IgD-negative memory B cell (primary cell): ENCODE data around the gene INPP5F. TPM values are rescaled to one million over a fixed set of nuclear protein-coding genes. Genes with fewer than 3 reads are reported as not detected.

ENCODE experiments used
- H3K27ac Mint-ChIP-seq, 3 donors: one replicate each; pipeline ENCODE4 v1.8.0; 2020 to 2022; ENCODE audit warnings: mild to moderate bottlenecking in 3 of 3, mixed read lengths in 3 of 3, moderate library complexity in 1 of 3
- H3K27me3 Mint-ChIP-seq: one replicate; pipeline ENCODE4 v1.8.0; 2021; ENCODE audit warnings: mixed read lengths
- H3K36me3 Mint-ChIP-seq: one replicate; pipeline ENCODE4 v1.8.0; 2020; ENCODE audit warnings: mild to moderate bottlenecking, mixed read lengths
- H3K4me1 Mint-ChIP-seq, 3 donors: one replicate each; pipeline ENCODE4 v1.8.0; 2020 to 2022; ENCODE audit warnings: mixed read lengths in 3 of 3, mild to moderate bottlenecking in 1 of 3
- H3K4me3 Mint-ChIP-seq, 4 donors: one replicate each; pipeline ENCODE4 v1.8.0; 2020 to 2022; ENCODE audit warnings: mild to moderate bottlenecking in 4 of 4, mixed read lengths in 4 of 4, moderate library complexity in 3 of 4
- H3K9me3 Mint-ChIP-seq, 3 donors: one replicate each; pipeline ENCODE4 v1.8.0; 2020 to 2021; ENCODE audit warnings: mixed read lengths in 3 of 3, mild to moderate bottlenecking in 1 of 3
- polyA plus RNA-seq: library from polyadenylated mRNA; unstranded; fragments of 300-500 nt; fragmentation: Illumina TruSeq; gene quantifications from one replicate; pipeline ENCODE4 v1.2.3, GENCODE V29; 2021

INPP5F gene
- polyA plus RNA-seq, 1 donor from 2014 or later = 12.0 TPM

DNA sequence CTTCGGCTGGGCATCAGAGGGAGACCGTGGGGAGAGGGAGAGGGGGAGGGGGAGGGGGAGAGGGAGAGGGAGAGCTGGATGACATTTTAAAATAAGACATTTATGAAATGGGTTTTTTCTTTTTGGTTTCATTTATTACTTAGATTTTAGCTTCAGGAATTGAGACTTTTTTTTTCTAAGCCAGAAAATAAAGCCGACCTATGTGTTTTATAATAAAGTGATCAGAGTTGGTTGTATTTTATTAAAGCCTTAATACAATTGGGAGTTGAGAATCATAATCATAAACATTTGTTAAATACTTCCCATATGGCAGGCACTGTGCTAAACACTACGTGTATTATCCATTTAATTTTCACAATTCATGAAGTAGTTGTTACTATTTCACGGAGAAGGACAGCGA is 70.2 kb downstream of the INPP5F start:
- Mint-ChIP-seq H3K4me3 (no peak overlapping the region), H3K27me3 (no peaks in the 10 kb centered on the region), H3K27ac (no peak overlapping the region), H3K9me3 (no peaks in the 10 kb centered on the region), H3K36me3 (peaks cover 3% of the 10 kb centered on the region), H3K4me1 (peaks cover 1 to 9% (median 3%) of the 10 kb centered on the region in 3 donors)

DNA sequence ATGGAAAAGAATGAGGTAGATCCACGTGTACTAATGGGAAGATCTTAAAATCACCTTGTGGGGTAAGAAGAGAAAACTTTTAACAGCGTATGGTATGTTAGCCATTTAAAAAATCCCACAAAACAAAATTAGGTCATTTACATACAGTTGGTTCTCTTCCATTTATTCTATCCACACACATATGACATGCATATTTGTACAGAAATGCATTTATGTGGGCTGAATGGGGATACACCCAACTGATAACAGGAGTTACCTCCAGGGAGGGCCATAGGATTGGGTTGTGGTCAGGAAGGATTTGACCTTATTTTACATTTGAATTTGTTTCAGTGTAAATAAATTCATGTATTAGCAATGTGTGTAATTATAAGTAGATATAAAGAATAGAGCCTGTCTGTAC is 75.3 kb downstream of the INPP5F start:
- H3K4me3 Mint-ChIP-seq = no peak overlapping the region
- no peak overlapping the region for H3K27ac Mint-ChIP-seq
- H3K9me3 Mint-ChIP-seq = no peaks in the 10 kb centered on the region
- no peaks in the 10 kb centered on the region for H3K27me3 Mint-ChIP-seq
- peaks cover 3% of the 10 kb centered on the region for H3K36me3 Mint-ChIP-seq
- peaks cover 6 to 17% (median 14%) of the 10 kb centered on the region in 3 donors for H3K4me1 Mint-ChIP-seq

DNA sequence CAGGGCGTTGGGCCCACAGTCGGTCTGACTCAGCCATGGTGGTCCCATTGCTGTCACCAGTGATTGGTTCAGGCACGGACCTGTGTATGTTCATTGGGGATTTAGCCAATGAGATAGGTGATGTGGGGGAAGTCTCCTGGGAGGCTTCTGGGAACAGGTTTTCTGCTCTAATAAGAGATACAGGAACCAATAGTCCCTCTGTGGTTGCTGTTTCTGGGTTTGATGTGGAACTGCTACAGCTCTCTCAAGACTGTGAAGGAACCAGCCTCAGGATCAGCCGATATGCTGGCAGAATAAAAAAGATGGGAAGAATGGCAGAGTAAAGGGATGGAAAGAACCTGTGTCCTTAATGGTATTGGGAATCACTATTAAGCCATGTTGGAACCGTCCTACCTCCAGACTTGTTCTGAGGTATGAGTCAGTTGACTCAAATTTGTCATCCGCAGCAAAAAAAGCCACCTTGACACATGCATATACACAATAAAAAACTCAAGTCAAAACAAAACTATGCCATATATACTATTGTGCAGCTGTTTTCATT is 76.2 kb downstream of the INPP5F start:
- no peak overlapping the region for H3K4me3 Mint-ChIP-seq
- no peaks in the 10 kb centered on the region for H3K27me3 Mint-ChIP-seq
- peaks cover 6 to 17% (median 14%) of the 10 kb centered on the region in 3 donors for H3K4me1 Mint-ChIP-seq
- H3K36me3 Mint-ChIP-seq = peaks cover 3% of the 10 kb centered on the region
- H3K27ac Mint-ChIP-seq = no peak overlapping the region
- H3K9me3 Mint-ChIP-seq = no peaks in the 10 kb centered on the region

DNA sequence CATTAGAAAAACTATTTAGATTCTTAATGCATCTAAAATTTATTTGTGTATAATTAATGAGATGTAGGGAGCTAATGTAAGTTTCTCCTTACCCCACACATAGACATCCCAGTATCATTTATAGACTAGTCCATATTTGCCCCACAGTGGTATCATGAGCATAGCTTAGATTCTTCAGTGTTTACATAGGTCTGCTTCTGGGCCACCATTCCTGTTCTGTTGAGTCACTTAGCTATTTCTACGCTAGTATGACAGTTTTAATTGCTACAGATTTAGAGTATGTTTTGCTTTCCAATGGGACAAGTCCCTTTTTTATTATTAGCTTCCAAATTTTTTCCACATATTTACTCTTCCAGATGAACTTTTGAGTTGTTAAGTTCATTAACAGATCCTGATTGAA is 77.4 kb downstream of the INPP5F start:
- H3K27ac Mint-ChIP-seq = no peak overlapping the region
- peaks cover 9 to 17% (median 15%) of the 10 kb centered on the region in 3 donors for H3K4me1 Mint-ChIP-seq
- no peaks in the 10 kb centered on the region for H3K27me3 Mint-ChIP-seq
- H3K36me3 Mint-ChIP-seq = no peaks in the 10 kb centered on the region
- H3K9me3 Mint-ChIP-seq = no peaks in the 10 kb centered on the region
- H3K4me3 Mint-ChIP-seq = no peak overlapping the region

DNA sequence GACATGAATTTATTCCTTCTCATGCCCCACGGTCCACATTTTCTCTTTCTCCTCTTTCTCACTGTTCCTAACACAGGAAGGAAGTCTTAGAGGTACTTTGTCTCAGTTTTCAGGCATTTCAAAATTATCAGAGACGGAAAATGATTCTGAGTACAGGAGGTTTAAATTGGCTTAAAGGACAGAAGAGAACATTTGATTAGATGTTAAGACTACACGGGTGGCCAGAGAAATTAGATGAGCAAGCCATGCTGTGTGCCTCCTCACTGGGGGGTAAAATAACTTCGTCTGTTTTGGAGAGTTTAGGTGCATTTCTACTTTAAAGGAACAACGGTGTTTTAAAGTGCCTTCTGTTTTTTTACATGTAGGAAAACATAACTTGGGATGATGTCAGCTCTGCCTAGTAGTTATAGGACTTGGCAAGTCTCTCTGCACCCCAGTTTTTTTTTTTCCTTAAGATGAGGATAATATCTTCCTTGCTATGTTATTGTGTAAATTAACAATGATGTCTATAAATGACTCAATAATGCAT is 79.9 kb downstream of the INPP5F start:
- Mint-ChIP-seq H3K27me3 (no peaks in the 10 kb centered on the region), H3K4me1 (peaks cover 11 to 15% (median 11%) of the 10 kb centered on the region in 3 donors), H3K27ac (no peak overlapping the region), H3K9me3 (no peaks in the 10 kb centered on the region), H3K4me3 (no peak overlapping the region), H3K36me3 (peaks cover 1% of the 10 kb centered on the region)

DNA sequence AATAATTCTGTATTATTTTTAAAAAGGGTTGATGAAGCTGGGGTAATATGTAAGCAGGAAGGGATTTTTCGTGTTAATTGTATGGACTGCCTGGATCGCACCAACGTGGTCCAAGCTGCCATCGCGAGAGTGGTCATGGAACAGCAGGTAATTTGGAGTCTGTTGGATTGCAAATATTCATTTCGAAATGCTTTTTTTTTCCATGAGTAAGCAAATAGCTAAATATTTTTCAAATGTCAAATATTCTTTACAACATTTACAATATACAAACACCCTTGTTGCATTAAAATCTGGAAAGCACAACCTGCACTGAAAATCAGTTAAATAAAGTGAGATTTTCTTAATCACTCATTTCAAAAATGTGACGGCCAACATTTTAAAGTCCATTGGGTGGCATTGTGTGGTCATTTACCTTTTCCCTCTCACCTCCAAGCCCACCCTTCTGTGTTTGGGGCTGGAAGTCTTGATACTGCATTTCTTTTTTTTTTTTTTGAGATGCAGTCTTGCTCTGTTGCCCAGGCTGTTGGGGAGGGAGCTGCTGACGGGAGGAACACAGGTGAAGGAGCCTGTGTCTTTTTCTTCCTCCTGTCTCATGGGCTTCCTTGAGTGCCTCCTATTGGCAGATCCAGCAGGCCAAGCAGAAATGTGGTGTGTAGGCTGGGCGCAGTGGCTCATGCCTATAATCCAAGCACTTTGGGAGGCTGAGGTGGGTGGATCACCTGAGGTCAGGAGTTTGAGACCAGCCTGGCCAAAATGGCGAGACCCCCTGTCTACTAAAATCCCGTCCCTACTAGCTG is 80.7 kb downstream of the INPP5F start:
- no peak overlapping the region for H3K27ac Mint-ChIP-seq
- H3K36me3 Mint-ChIP-seq = peaks cover 1% of the 10 kb centered on the region
- H3K4me1 Mint-ChIP-seq = peaks cover 6 to 10% (median 8%) of the 10 kb centered on the region in 3 donors
- no peak overlapping the region for H3K4me3 Mint-ChIP-seq
- no peaks in the 10 kb centered on the region for H3K9me3 Mint-ChIP-seq
- H3K27me3 Mint-ChIP-seq = no peaks in the 10 kb centered on the region

DNA sequence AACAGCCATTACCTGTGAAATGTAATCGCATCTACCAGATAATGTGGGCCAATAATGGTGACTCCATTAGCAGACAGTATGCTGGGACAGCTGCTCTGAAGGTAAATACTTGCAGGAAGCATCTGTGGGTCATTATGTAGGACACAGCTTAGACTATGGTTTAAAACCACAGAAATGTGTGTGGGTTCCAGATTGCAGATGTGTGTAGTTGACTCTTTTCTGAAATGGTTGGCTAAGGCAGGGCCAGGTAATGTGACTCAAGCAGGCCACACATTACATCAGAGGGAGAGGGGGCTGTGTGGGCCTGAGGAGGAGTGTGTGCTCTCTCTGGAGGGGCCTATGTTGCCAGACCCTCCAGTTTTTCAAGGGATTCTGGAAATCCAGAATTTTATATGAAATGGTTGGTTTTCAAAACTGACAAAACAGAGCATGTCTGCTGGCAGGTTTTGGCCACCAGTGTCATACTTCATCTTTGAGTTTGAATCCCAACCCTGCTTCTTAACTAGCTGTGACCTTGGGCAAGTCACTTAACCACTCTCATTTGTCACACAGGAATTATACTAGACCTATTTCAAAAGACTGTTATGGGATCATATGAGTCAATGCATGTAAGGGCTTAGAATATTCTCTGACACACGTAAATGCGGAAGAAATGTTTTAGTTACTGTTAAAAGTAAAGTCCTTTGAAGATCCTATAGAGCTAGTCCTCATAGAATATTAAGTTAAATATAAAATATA is 82.3 kb downstream of the INPP5F start:
- Mint-ChIP-seq H3K27me3 (no peaks in the 10 kb centered on the region), H3K4me3 (no peak overlapping the region), H3K9me3 (no peaks in the 10 kb centered on the region)

DNA sequence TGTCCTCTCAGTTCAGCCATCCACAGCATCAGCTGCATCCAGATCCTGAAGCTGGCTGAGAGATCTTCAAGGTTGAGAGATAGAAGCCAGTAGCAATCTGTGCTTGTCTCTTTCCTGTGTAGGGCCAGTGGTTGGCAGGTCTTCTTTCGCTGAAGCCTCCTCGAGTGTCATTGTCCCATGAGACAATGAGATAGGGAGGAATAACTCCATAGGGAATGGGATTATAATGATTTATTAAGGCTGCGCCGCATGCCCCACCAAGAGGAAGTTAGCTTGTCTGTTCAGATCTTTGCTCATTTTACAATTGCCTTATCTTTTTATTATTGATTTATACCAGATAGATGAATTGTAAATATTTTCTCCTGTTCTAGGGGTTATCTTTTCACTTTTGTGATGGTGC is 85.3 kb downstream of the INPP5F start:
- Mint-ChIP-seq H3K9me3 (no peaks in the 10 kb centered on the region), H3K4me1 (peaks cover 2 to 8% (median 8%) of the 10 kb centered on the region in 3 donors), H3K4me3 (no peak overlapping the region), H3K36me3 (peaks cover 1% of the 10 kb centered on the region), H3K27ac (no peak overlapping the region), H3K27me3 (no peaks in the 10 kb centered on the region)

More for the DNA sequence above, 82.3 kb downstream of the INPP5F start:
- Mint-ChIP-seq H3K36me3 (peaks cover 1% of the 10 kb centered on the region), H3K27ac (no peak overlapping the region), H3K4me1 (peaks cover 2 to 5% (median 3%) of the 10 kb centered on the region in 3 donors)

DNA sequence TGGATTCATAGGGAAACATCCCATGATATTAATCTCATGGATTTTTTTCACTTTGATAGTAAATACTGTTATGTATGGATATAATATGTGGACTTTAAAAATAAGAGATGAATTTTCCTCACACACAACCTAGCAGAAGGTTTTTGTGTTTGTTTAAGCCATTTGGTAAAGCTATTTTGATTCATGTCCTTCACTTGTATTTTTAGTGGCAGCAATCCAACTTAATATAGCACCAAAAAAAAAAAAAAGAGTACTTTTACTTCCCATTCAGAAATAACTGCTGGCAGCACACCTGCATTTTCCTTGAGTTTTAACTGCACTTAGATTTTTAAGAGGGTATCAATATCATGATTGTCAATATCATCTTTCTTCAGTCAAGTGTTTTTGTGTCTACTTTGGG is 86.8 kb downstream of the INPP5F start:
- Mint-ChIP-seq H3K4me1 (peaks cover 2 to 17% (median 8%) of the 10 kb centered on the region in 3 donors), H3K27ac (no peak overlapping the region), H3K4me3 (no peak overlapping the region), H3K27me3 (no peaks in the 10 kb centered on the region), H3K36me3 (peaks cover 4% of the 10 kb centered on the region), H3K9me3 (no peaks in the 10 kb centered on the region)

DNA sequence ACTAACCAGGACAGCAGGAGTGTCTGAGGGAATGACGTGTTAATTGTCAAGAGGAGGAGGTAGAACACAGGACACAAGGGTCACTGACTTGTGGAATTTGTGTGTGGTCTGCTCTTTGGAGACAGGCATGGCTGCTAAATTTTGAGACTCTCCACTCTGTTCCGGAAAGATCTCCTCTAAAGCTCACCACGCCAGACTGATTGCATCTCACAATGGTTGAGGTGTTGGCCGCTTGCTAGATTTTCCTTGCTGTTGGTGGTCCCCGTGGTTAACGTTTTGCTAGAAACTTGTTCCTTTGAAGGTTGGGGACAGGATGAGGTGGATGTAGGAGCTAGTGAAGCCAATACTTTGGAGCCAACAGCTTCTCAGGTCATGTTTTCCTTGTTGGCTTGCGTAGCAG is 89.8 kb downstream of the INPP5F start:
- H3K27ac Mint-ChIP-seq = no peak overlapping the region
- H3K27me3 Mint-ChIP-seq = no peaks in the 10 kb centered on the region
- peaks cover 0 to 17% (median 4%) of the 10 kb centered on the region in 3 donors for H3K4me1 Mint-ChIP-seq
- H3K9me3 Mint-ChIP-seq = peaks cover 0 to 2% (median 0%) of the 10 kb centered on the region in 3 donors
- H3K4me3 Mint-ChIP-seq = no peak overlapping the region
- H3K36me3 Mint-ChIP-seq = peaks cover 4% of the 10 kb centered on the region

DNA sequence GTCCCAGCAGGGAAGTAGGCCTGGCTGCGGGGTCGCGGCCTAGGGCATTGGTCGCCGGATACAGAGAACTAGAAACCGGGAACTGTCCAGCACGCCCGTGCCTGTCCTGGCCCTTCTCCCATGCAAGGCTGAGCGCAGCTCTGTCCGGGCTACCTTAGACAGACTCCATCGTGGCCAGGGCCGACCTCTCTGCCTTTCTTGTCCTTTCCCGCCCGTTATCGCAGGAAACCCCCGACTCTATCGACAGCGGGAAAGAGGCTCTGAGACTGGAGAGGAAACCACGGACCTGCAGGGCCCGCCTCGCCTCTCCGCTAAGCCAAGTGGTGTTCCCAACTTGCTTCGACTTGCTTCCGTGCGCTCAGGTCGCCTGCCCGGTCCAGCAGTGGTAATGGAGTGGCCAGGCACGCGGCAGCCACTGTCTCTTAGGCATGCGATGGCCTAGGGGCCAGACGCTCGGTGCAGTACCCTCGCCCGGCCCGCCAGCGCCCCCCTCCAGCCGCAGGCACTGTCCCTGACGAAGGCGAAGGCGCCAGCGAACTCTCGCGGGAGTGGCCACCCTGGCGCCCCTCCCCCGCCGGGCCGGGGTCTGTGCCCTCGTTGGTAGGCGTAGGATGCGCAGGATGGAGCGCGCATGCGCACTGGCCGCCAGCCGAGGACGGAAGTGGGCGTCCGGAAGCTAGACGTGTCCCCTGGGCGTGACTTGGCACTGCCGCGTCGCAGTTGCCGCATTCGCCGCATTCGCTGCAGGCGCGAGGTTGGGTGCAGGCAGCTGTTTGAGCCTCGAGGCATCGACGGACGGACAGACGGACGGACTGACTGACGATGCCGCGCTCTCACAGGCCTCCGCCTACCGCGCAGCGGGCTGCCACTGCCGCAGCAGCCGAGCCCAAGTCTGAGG is 92.4 kb downstream of the INPP5F start:
- no peaks in the 10 kb centered on the region for H3K27me3 Mint-ChIP-seq
- peaks cover 0 to 2% (median 0%) of the 10 kb centered on the region in 3 donors for H3K9me3 Mint-ChIP-seq
- no peak overlapping the region for H3K27ac Mint-ChIP-seq
- peak overlapping the region in 1 of 4 donors; percentile 22 for H3K4me3 Mint-ChIP-seq
- peaks cover 0 to 13% (median 4%) of the 10 kb centered on the region in 3 donors for H3K4me1 Mint-ChIP-seq
- H3K36me3 Mint-ChIP-seq = peaks cover 4% of the 10 kb centered on the region

DNA sequence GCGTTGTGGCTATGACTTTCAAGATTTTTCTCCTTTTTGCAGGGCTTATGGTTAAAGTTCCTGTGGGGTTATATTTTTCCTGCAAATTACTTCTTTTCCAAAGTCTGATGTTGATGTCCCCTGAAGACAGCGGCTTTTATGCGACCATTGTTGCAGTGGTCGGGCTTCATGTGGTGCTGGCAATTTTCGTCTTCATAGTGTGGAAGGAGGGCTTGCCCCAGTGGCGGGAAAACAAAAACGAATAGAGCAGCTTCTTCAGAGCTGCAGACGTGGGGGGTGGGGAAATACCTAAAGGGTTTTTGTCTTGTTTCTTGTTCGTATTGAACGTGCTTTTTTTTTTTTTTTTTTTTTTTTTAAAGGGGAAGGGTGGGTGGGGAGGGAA is 93.0 kb downstream of the INPP5F start:
- no peak overlapping the region for H3K27ac Mint-ChIP-seq
- H3K4me1 Mint-ChIP-seq = peaks cover 0 to 13% (median 4%) of the 10 kb centered on the region in 3 donors
- H3K36me3 Mint-ChIP-seq = peaks cover 4% of the 10 kb centered on the region
- H3K4me3 Mint-ChIP-seq = peak overlapping the region in 1 of 4 donors; percentile 9
- no peaks in the 10 kb centered on the region for H3K27me3 Mint-ChIP-seq
- H3K9me3 Mint-ChIP-seq = peaks cover 0 to 2% (median 0%) of the 10 kb centered on the region in 3 donors

DNA sequence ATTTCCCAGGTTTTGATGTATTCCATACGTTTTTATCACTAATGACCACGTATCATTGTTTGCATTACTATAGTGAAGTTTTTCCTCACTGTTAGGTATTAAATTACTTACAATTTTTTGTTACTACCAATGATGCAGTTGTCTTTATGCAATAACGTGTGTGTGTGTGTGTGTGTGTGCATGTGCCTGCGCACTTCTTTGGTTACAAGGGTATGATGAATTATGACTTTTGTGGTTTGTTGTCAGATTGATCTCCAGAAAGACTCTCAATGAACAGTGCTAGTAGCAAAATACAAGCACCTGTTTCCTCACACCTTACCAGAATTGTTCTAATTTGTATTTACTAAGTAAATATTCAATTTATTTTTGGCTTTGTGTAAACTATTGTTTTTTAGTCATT is 95.3 kb downstream of the INPP5F start:
- H3K4me1 Mint-ChIP-seq = peaks cover 0 to 9% (median 0%) of the 10 kb centered on the region in 3 donors
- H3K27ac Mint-ChIP-seq = no peak overlapping the region
- H3K36me3 Mint-ChIP-seq = peaks cover 4% of the 10 kb centered on the region
- no peak overlapping the region for H3K4me3 Mint-ChIP-seq
- H3K9me3 Mint-ChIP-seq = peaks cover 0 to 2% (median 0%) of the 10 kb centered on the region in 3 donors
- no peaks in the 10 kb centered on the region for H3K27me3 Mint-ChIP-seq

DNA sequence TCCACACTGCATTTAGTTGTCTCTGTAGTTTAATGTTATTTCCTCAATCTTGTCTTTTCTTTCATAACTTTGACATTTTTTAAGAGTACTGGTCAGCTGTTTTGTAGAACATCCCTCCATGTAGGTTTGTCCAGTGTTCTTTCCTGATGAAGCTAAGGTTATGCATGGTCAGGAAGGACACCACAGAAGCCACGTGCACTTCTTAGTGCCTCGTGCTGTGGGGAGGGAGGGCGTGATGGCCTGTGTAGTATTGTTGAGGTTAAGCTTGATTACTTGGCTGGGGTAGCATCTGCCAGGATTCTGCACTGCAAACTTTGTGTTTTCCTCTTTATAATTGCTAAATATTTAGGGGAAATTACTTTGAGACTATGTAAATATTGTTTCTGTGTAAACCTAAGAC is 98.4 kb downstream of the INPP5F start:
- Mint-ChIP-seq H3K4me3 (no peak overlapping the region), H3K9me3 (peaks cover 0 to 2% (median 0%) of the 10 kb centered on the region in 3 donors), H3K27ac (peak overlapping the region in 1 of 3 donors; percentile 56), H3K27me3 (no peaks in the 10 kb centered on the region), H3K4me1 (no peaks in the 10 kb centered on the region), H3K36me3 (no peaks in the 10 kb centered on the region)
